Astrocyte (in vitro differentiated cells and primary cell): ENCODE results near the gene GREB1. TPM values are rescaled to one million over a fixed set of nuclear protein-coding genes. Genes with fewer than 3 reads are reported as not detected.

Experiments used
- DNase-seq: peaks from one replicate; pipeline ENCODE4 v3.0.0-alpha.2; 2010; ENCODE audit warnings: low read depth
- FAIRE-seq: peaks from 2 replicates; lab custom pipeline; 2011; peaks lifted over from hg19 to GRCh38; lab: Jason Lieb, UNC
- H2AFZ ChIP-seq: 2 replicates; pipeline ENCODE4 v1.6.0; 2012; ENCODE audit warnings: low read depth, low read length, inconsistent platforms
- H3K27ac ChIP-seq: 2 replicates; pipeline ENCODE4 v1.5.1; 2011; ENCODE audit warnings: low read depth, low read length, inconsistent platforms
- H3K27me3 ChIP-seq: 2 replicates; pipeline ENCODE4 v1.6.0; 2011; ENCODE audit warnings: low read length, inconsistent platforms; ENCODE audit not compliant: insufficient read depth
- H3K36me3 ChIP-seq: 2 replicates; pipeline ENCODE4 v1.5.1; 2011; ENCODE audit warnings: low read length, inconsistent platforms; ENCODE audit not compliant: insufficient read depth
- H3K4me1 ChIP-seq: 2 replicates; pipeline ENCODE4 v1.5.1; 2011; ENCODE audit warnings: low read length, inconsistent platforms; ENCODE audit not compliant: insufficient read depth
- H3K4me2 ChIP-seq: 2 replicates; pipeline ENCODE4 v1.6.0; 2012; ENCODE audit warnings: low read length, inconsistent platforms
- H3K4me3 ChIP-seq: 2 replicates; pipeline ENCODE4 v1.5.1; 2011; ENCODE audit warnings: low read depth, mild to moderate bottlenecking, low read length, inconsistent platforms; ENCODE audit not compliant: insufficient read depth
- H3K79me2 ChIP-seq: 2 replicates; pipeline ENCODE4 v1.6.0; 2012; ENCODE audit warnings: mild to moderate bottlenecking, low read length, inconsistent platforms; ENCODE audit not compliant: insufficient read depth
- H3K9ac ChIP-seq: 2 replicates; pipeline ENCODE4 v1.6.0; 2012; ENCODE audit warnings: mild to moderate bottlenecking, low read length, inconsistent platforms
- H3K9me3 ChIP-seq: 2 replicates; pipeline ENCODE4 v1.5.1; 2012; ENCODE audit warnings: low read depth, mild to moderate bottlenecking, low read length, inconsistent platforms; ENCODE audit not compliant: insufficient read depth
- H4K20me1 ChIP-seq: 2 replicates; pipeline ENCODE4 v1.6.0; 2012; ENCODE audit warnings: low read length, inconsistent platforms; ENCODE audit not compliant: insufficient read depth
- H3K27ac Mint-ChIP-seq: one replicate; pipeline ENCODE4 v1.8.0; 2021; ENCODE audit warnings: mild to moderate bottlenecking, mixed read lengths; ENCODE audit not compliant: unreplicated experiment
- H3K27me3 Mint-ChIP-seq: one replicate; pipeline ENCODE4 v1.8.0; 2021; ENCODE audit warnings: low read depth, mixed read lengths; ENCODE audit not compliant: unreplicated experiment
- H3K36me3 Mint-ChIP-seq: one replicate; pipeline ENCODE4 v1.8.0; 2021; ENCODE audit warnings: low read depth, mixed read lengths; ENCODE audit not compliant: unreplicated experiment
- H3K4me1 Mint-ChIP-seq: one replicate; pipeline ENCODE4 v1.8.0; 2021; ENCODE audit warnings: low read depth, mixed read lengths; ENCODE audit not compliant: unreplicated experiment
- H3K4me3 Mint-ChIP-seq: one replicate; pipeline ENCODE4 v1.8.0; 2021; ENCODE audit warnings: mild to moderate bottlenecking, moderate library complexity, mixed read lengths; ENCODE audit not compliant: unreplicated experiment
- H3K9me3 Mint-ChIP-seq: one replicate; pipeline ENCODE4 v1.8.0; 2021; ENCODE audit warnings: mild to moderate bottlenecking, mixed read lengths; ENCODE audit not compliant: unreplicated experiment
- CTCF ChIP-seq: IDR thresholded peaks from 2 replicates; pipeline ENCODE4 v1.5.1; 2011; ENCODE audit warnings: low read depth, mild to moderate bottlenecking, inconsistent platforms, low read length, moderate library complexity; ENCODE audit not compliant: insufficient read depth
- EZH2 ChIP-seq: IDR thresholded peaks from 2 replicates; pipeline ENCODE4 v1.6.1; 2012; ENCODE audit warnings: mild to moderate bottlenecking, low read length, inconsistent platforms; ENCODE audit not compliant: insufficient read depth
- total RNA-seq: library from RNA; stranded (reverse); gene quantifications from 2 replicates; pipeline ENCODE4 v1.2.1, GENCODE V29; 2021

GREB1 gene
- total RNA-seq, 1 donor from 2014 or later, result 14.5 TPM

GRCh38 chr2:11580697-11581096, 46.9 kb downstream of the GREB1 start:
- H3K27me3 ChIP-seq, result peaks cover 20% of the 10 kb centered on the region
- FAIRE-seq, result no peak
- peaks cover 7% of the 10 kb centered on the region for H3K4me1 Mint-ChIP-seq
- no peak overlapping the region for H3K27ac Mint-ChIP-seq
- H3K9me3 Mint-ChIP-seq, result peaks cover 4% of the 10 kb centered on the region
- no peak overlapping the region for H3K4me3 Mint-ChIP-seq
- H3K36me3 Mint-ChIP-seq, result peaks cover 2% of the 10 kb centered on the region
- peaks cover 24% of the 10 kb centered on the region for H3K27me3 Mint-ChIP-seq
- H3K9ac ChIP-seq, result no peak overlapping the region
- H3K27ac ChIP-seq, result no peak overlapping the region
- no peak overlapping the region for H2AFZ ChIP-seq
- no peak for DNase-seq
- TF ChIP-seq EZH2 (no peak), CTCF (no peak)
- no peaks in the 10 kb centered on the region for H3K36me3 ChIP-seq
- H3K79me2 ChIP-seq, result no peaks in the 10 kb centered on the region
- no peaks in the 10 kb centered on the region for H4K20me1 ChIP-seq
- H3K4me3 ChIP-seq, result no peak overlapping the region
- H3K4me1 ChIP-seq, result peaks cover 12% of the 10 kb centered on the region
- no peaks in the 10 kb centered on the region for H3K9me3 ChIP-seq
- H3K4me2 ChIP-seq, result no peak overlapping the region

- Histone ChIP-seq H2AFZ (no peak overlapping the region), H3K79me2 (no peaks in the 10 kb centered on the region), H3K27ac (no peak overlapping the region), H3K36me3 (no peaks in the 10 kb centered on the region), H3K9ac (no peak overlapping the region), H3K4me2 (no peak overlapping the region), H3K27me3 (peaks cover 25% of the 10 kb centered on the region), H3K4me1 (peaks cover 12% of the 10 kb centered on the region), H3K9me3 (no peaks in the 10 kb centered on the region), H4K20me1 (no peaks in the 10 kb centered on the region), H3K4me3 (no peak overlapping the region)
- no peak overlapping the region for H3K27ac Mint-ChIP-seq
- H3K9me3 Mint-ChIP-seq, result peaks cover 4% of the 10 kb centered on the region
- DNase-seq, result no peak
- no peak overlapping the region for H3K4me3 Mint-ChIP-seq
- peaks cover 5% of the 10 kb centered on the region for H3K4me1 Mint-ChIP-seq
- TF ChIP-seq EZH2 (no peak), CTCF (no peak)
- peaks cover 2% of the 10 kb centered on the region for H3K36me3 Mint-ChIP-seq
- peaks cover 22% of the 10 kb centered on the region for H3K27me3 Mint-ChIP-seq
- no peak for FAIRE-seq
These were observed 47.4 kb downstream of the GREB1 start for GRCh38 chr2:11581124-11581796.
